ENCODE data around the gene EEF1G. TPM values are rescaled to one million over a fixed set of nuclear protein-coding genes. Genes with fewer than 3 reads are reported as not detected.

Gene EEF1G
- total and polyA plus RNA-seq, 2 of the 13 experiments (the other 11 are each of a cell fraction or from before 2014, with no cell fraction given) = 1,787 to 2,144 TPM

DNA sequence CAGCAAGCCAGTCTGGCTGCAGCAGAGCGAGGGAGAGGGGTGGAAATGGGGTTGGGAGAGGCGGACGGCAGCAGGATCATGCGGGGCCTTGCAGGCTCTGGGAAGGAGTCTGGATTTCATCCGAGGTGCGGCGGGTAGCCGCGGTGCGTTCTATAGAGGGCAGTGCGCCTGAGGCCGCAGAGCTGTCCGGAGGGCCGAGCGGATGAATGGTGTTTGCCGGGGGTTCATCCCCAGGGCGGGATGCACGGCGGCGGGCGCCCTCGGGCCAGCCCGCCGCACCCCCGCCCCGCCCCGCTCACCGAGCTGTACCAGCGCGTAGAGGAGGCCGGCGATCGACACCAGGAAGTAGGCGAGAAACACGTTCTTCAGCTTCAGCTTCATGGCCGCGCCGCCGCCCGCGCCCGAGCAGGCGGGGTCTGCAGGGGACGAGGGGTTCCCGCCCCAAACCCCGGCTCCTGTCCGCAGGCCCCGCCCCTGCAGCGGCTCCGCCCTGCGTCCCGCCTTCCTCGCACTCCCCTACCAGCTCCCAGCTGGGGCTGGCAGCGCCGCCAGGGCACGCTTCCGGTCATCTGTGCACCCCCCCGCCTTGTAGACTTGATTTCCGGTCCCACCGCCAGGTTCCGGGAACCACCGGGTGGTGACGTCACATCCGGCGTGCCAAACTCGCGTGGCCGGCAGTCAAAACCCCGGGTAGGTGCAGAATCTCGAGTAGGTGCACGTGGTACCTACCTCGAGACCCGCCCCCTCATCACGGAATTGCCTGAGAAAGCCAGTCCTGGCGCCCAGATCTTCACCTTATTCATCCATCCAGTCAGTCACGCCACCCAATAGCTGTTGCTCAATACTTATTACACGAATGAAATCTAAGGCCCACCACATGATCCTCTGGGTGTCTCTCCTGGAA lies 48.1 kb upstream of the EEF1G start, which contains the start of gene B3GAT3 (continued):
- TF ChIP-seq JUND (CRISPR knock-in tag; IDR thresholded peaks at IDR 0.05) (peak; percentile 91), ZC3H13 (CRISPR knock-in tag; IDR thresholded peaks at IDR 0.05) (peak; percentile 87), ZNF720 (CRISPR knock-in tag; IDR thresholded peaks at IDR 0.05) (no peak), RCOR2 (CRISPR knock-in tag; IDR thresholded peaks at IDR 0.05) (peak; percentile 60; the same call in 1 of the 2 replicates), SMARCE1 (IDR thresholded peaks at IDR 0.05; ENCODE audit: borderline replicate concordance) (no peak), ISL2 (CRISPR knock-in tag; IDR thresholded peaks at IDR 0.05) (peak; percentile 46), ATF7-NPFF (CRISPR knock-in tag; IDR thresholded peaks at IDR 0.05; ENCODE audit: low read depth) (no peak), ZFP36L1 (CRISPR knock-in tag; IDR thresholded peaks at IDR 0.05) (peak; percentile 88), SRSF1 (optimal IDR thresholded peaks at IDR 0.05; ENCODE audit: low read depth, low read length) (peak; percentile 58), ZNF737 (CRISPR knock-in tag; IDR thresholded peaks at IDR 0.05; ENCODE audit: borderline replicate concordance) (no peak), SNRNP70 (IDR thresholded peaks at IDR 0.05; ENCODE audit: low read depth, low read length) (no peak), ZNF20 (CRISPR knock-in tag; IDR thresholded peaks at IDR 0.05) (0 out of 2 replicates have a peak, but pooled peaks have one; percentile 54), KAT7 (CRISPR knock-in tag; IDR thresholded peaks at IDR 0.05; ENCODE audit: borderline replicate concordance) (peak; percentile 83), ZNF180 (CRISPR knock-in tag; IDR thresholded peaks at IDR 0.05; ENCODE audit: borderline replicate concordance, low read depth) (0 out of 2 replicates have a peak, but pooled peaks have one; percentile 22), ZBTB20 (CRISPR knock-in tag; IDR thresholded peaks at IDR 0.05; ENCODE audit: borderline replicate concordance, low read depth) (peak; percentile 81; the same call in 1 of the 2 replicates), ZNF746 (CRISPR knock-in tag; IDR thresholded peaks at IDR 0.05) (no peak), STAT5B (CRISPR knock-in tag; IDR thresholded peaks at IDR 0.05) (0 out of 2 replicates have a peak, but pooled peaks have one; percentile 21)
- TF ChIP-seq, protein P1, sequence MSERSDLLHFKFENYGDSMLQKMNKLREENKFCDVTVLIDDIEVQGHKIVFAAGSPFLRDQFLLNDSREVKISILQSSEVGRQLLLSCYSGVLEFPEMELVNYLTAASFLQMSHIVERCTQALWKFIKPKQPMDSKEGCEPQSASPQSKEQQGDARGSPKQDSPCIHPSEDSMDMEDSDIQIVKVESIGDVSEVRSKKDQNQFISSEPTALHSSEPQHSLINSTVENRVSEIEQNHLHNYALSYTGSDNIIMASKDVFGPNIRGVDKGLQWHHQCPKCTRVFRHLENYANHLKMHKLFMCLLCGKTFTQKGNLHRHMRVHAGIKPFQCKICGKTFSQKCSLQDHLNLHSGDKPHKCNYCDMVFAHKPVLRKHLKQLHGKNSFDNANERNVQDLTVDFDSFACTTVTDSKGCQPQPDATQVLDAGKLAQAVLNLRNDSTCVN (CRISPR knock-in tag; IDR thresholded peaks at IDR 0.05; ENCODE audit: borderline replicate concordance) = peak; percentile 59; the same call in 1 of the 2 replicates
- TF ChIP-seq, protein P2, sequence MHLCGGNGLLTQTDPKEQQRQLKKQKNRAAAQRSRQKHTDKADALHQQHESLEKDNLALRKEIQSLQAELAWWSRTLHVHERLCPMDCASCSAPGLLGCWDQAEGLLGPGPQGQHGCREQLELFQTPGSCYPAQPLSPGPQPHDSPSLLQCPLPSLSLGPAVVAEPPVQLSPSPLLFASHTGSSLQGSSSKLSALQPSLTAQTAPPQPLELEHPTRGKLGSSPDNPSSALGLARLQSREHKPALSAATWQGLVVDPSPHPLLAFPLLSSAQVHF (CRISPR knock-in tag; IDR thresholded peaks at IDR 0.05) = 0 out of 2 replicates have a peak, but pooled peaks have one; percentile 79
- TF ChIP-seq, protein P3, sequence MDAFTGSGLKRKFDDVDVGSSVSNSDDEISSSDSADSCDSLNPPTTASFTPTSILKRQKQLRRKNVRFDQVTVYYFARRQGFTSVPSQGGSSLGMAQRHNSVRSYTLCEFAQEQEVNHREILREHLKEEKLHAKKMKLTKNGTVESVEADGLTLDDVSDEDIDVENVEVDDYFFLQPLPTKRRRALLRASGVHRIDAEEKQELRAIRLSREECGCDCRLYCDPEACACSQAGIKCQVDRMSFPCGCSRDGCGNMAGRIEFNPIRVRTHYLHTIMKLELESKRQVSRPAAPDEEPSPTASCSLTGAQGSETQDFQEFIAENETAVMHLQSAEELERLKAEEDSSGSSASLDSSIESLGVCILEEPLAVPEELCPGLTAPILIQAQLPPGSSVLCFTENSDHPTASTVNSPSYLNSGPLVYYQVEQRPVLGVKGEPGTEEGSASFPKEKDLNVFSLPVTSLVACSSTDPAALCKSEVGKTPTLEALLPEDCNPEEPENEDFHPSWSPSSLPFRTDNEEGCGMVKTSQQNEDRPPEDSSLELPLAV (CRISPR knock-in tag; conservative IDR thresholded peaks at IDR 0.05; ENCODE audit: low read depth) = no peak
- TF ChIP-seq, protein P4, sequence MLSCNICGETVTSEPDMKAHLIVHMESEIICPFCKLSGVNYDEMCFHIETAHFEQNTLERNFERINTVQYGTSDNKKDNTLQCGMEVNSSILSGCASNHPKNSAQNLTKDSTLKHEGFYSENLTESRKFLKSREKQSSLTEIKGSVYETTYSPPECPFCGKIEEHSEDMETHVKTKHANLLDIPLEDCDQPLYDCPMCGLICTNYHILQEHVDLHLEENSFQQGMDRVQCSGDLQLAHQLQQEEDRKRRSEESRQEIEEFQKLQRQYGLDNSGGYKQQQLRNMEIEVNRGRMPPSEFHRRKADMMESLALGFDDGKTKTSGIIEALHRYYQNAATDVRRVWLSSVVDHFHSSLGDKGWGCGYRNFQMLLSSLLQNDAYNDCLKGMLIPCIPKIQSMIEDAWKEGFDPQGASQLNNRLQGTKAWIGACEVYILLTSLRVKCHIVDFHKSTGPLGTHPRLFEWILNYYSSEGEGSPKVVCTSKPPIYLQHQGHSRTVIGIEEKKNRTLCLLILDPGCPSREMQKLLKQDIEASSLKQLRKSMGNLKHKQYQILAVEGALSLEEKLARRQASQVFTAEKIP (CRISPR knock-in tag; IDR thresholded peaks at IDR 0.05; ENCODE audit: borderline replicate concordance) = no peak
- TF ChIP-seq, protein P5, sequence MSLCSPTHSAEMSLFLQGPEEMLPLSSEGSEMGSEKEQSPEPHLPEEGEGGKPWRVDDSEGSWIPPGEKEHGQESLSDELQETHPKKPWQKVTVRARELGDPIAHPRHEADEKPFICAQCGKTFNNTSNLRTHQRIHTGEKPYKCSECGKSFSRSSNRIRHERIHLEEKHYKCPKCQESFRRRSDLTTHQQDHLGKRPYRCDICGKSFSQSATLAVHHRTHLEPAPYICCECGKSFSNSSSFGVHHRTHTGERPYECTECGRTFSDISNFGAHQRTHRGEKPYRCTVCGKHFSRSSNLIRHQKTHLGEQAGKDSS (CRISPR knock-in tag; IDR thresholded peaks at IDR 0.05; ENCODE audit: borderline replicate concordance, low read depth) = no peak

Data from HepG2 (cell line).